GM23338 (cell line): ENCODE data around the gene RIN3. TPM values are rescaled to one million over a fixed set of nuclear protein-coding genes. Genes with fewer than 3 reads are reported as not detected.

Source experiments
- ATAC-seq: fragments of 200-7000 bp; cut with Tn5 transposase; 3 replicates; pipeline ENCODE4 v1.9.1; 2020
- DNase-seq: peaks from one replicate; pipeline ENCODE4 v3.0.0-alpha.2; 2015; ENCODE audit warnings: low spot score
- H2AFZ ChIP-seq: fragments of 200-600 bp; sonication (generic); 2 replicates; pipeline ENCODE4 v1.8.0; 2016; ENCODE audit warnings: antibody characterized with exemption, mild to moderate bottlenecking, moderate library complexity
- H3F3A ChIP-seq: fragments of 200-600 bp; sonication (generic); replicated peaks from 2 replicates; pipeline ENCODE4 v1.8.0; 2017; ENCODE audit warnings: antibody characterized with exemption, mixed run types, low read depth
- H3K27ac ChIP-seq: fragments of 200-600 bp; sonication (generic); 2 replicates; pipeline ENCODE4 v1.6.1; 2016; ENCODE audit warnings: low read depth
- H3K27me3 ChIP-seq: fragments of 200-600 bp; sonication (generic); 2 replicates; pipeline ENCODE4 v1.8.0; 2016; ENCODE audit warnings: mild to moderate bottlenecking, mixed run types, moderate library complexity; ENCODE audit not compliant: insufficient read depth
- H3K36me3 ChIP-seq: fragments of 200-600 bp; sonication (generic); 2 replicates; pipeline ENCODE4 v1.8.0; 2016; ENCODE audit warnings: mild to moderate bottlenecking; ENCODE audit not compliant: insufficient read depth
- H3K4me1 ChIP-seq: fragments of 200-600 bp; sonication (generic); 2 replicates; pipeline ENCODE4 v1.8.0; 2016; ENCODE audit warnings: mild to moderate bottlenecking, moderate library complexity; ENCODE audit not compliant: insufficient read depth
- H3K4me2 ChIP-seq: fragments of 200-600 bp; sonication (generic); 2 replicates; pipeline ENCODE4 v1.7.1; 2017; ENCODE audit warnings: mixed run types
- H3K4me3 ChIP-seq: fragments of 200-600 bp; sonication (generic); 2 replicates; pipeline ENCODE4 v1.6.1; 2016; ENCODE audit warnings: mixed run types
- H3K79me2 ChIP-seq: fragments of 200-600 bp; sonication (generic); replicated peaks from 2 replicates; pipeline ENCODE4 v1.8.0; 2017; ENCODE audit warnings: mild to moderate bottlenecking; ENCODE audit not compliant: insufficient read depth
- H3K9me2 ChIP-seq: fragments of 200-600 bp; sonication (generic); 2 replicates; pipeline ENCODE4 v1.8.0; 2017; ENCODE audit not compliant: insufficient read depth
- H4K20me1 ChIP-seq: fragments of 200-600 bp; sonication (generic); replicated peaks from 2 replicates; pipeline ENCODE4 v1.8.0; 2017; ENCODE audit warnings: mild to moderate bottlenecking; ENCODE audit not compliant: insufficient read depth
- H3K27ac Mint-ChIP-seq: 2 replicates; pipeline ENCODE4 v1.8.0; 2020; ENCODE audit warnings: inconsistent platforms, mild to moderate bottlenecking, moderate library complexity, mixed read lengths
- H3K27me3 Mint-ChIP-seq: 3 replicates; pipeline ENCODE4 v1.8.0; 2022; ENCODE audit warnings: low read depth, mild to moderate bottlenecking, moderate library complexity, mixed read lengths, inconsistent platforms; ENCODE audit not compliant: insufficient read depth, poor library complexity
- H3K36me3 Mint-ChIP-seq: 3 replicates; pipeline ENCODE4 v1.8.0; 2021; ENCODE audit warnings: low read depth, mild to moderate bottlenecking, inconsistent platforms, moderate library complexity, mixed read lengths
- H3K4me1 Mint-ChIP-seq: 3 replicates; pipeline ENCODE4 v1.8.0; 2020; ENCODE audit warnings: mild to moderate bottlenecking, inconsistent platforms, mixed read lengths
- H3K4me3 Mint-ChIP-seq: 3 replicates; pipeline ENCODE4 v1.8.0; 2021; ENCODE audit warnings: moderate library complexity, mild to moderate bottlenecking, inconsistent platforms, mixed read lengths
- H3K9me3 Mint-ChIP-seq: 3 replicates; pipeline ENCODE4 v1.8.0; 2020; ENCODE audit warnings: moderate library complexity, mild to moderate bottlenecking, inconsistent platforms, mixed read lengths
- ETS1 ChIP-seq: IDR thresholded peaks from 2 replicates; pipeline ENCODE4 v1.6.1; 2016; ENCODE audit warnings: antibody characterized with exemption
- EZH2 ChIP-seq: fragments of 200-600 bp; sonication (generic); IDR thresholded peaks from one replicate; pipeline ENCODE4 v1.8.0; 2017; ENCODE audit warnings: antibody characterized with exemption, mild to moderate bottlenecking, low read depth; ENCODE audit not compliant: unreplicated experiment
- EZH2phosphoT487 ChIP-seq: fragments of 200-600 bp; sonication (generic); IDR thresholded peaks from one replicate; pipeline ENCODE4 v1.8.1; 2018; ENCODE audit warnings: antibody characterized with exemption; ENCODE audit not compliant: unreplicated experiment
- JUNB ChIP-seq: IDR thresholded peaks from one replicate; pipeline ENCODE4 v1.6.1; 2016; ENCODE audit warnings: antibody characterized with exemption; ENCODE audit not compliant: unreplicated experiment
- NANOG ChIP-seq: IDR thresholded peaks from 2 replicates; pipeline ENCODE4 v1.6.1; 2016; ENCODE audit warnings: antibody characterized with exemption, borderline replicate concordance
- POLR2AphosphoS5 ChIP-seq: IDR thresholded peaks from 2 replicates; pipeline ENCODE4 v1.6.1; 2016; ENCODE audit warnings: antibody characterized with exemption, low read depth
- REST ChIP-seq: IDR thresholded peaks from one replicate; pipeline ENCODE4 v1.6.1; 2018; ENCODE audit warnings: antibody characterized with exemption; ENCODE audit not compliant: unreplicated experiment
- STAT1 ChIP-seq: IDR thresholded peaks from one replicate; pipeline ENCODE4 v1.6.1; 2016; ENCODE audit warnings: antibody characterized with exemption; ENCODE audit not compliant: unreplicated experiment
- ZNF114 ChIP-seq: fragments of 250-450 bp; sonication (Bioruptor Pico); IDR thresholded peaks from 2 replicates; pipeline ENCODE4 v1.5.0; 2020; ENCODE audit warnings: mild to moderate bottlenecking, moderate library complexity
- ZNF331 ChIP-seq: fragments of 250-450 bp; sonication (Bioruptor Pico); IDR thresholded peaks from 2 replicates; pipeline ENCODE4 v1.5.0; 2020; ENCODE audit warnings: low read depth, mild to moderate bottlenecking, moderate library complexity
- polyA plus RNA-seq: library from polyadenylated mRNA; unstranded; fragments of >200 nt; fragmentation: Nextera tagmentation; extraction: Ambion mirVana; gene quantifications from 2 replicates; pipeline ENCODE4 v1.2.1, GENCODE V29; 2016
- total RNA-seq: library from RNA; depleted of rRNA; stranded (reverse); fragments of >200 nt; shearing (Covaris generic); gene quantifications from 2 replicates; pipeline ENCODE4 v1.2.3, GENCODE V29; 2014

Gene RIN3
- total and polyA plus RNA-seq, 2 experiments from 2014 or later = 0.97 to 1.5 TPM

DNA sequence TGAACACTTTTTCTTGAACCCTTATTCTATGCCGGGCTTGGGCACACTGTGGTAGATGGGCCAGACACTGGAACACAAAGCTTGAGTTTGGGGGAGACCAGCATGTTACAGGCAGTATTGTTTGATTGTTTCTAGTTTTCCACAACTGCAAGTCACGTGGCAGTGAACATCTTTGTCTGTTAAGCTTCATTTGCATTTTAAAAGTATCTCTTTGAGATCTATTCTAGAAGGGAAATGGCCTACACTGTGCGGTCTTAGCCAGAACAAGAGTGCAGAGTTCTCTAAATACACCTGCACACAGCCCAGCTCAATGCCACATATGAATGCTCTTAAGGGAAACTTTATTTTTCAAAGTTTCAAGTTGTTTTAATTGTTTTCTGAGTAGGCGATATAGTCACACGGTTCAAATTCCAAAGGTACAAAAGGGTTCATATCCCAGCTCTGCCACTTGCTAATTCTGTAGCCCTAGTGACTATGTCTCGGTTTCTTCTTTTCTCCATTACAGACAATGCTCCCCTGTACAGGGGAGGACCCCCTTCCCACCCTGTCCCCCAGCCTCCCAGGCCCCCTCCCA, 24.9 kb downstream of the RIN3 start (continued):
- TF ChIP-seq ETS1 (no peak), ZNF331 (CRISPR knock-in tag) (no peak)

DNA sequence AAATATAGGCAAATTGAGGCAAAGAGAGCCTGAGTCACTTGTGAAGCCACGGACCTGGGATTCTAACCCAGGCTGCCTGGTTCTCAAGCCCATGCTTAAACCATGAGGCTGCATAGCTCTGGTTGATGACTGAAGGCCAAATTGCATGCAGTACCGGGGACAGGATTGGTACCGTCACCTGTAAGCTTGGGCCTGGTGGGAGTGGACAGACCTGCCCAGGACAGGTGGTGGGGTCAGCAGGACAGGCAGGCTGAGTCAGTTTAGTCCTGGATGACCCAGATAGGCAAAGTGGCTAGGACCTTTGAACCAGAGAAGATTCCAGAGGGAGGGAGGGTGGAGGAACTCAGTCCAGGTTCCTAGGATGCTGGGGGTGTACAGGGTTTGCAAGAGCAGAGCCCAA, 25.8 kb downstream of the RIN3 start:
- no peak overlapping the region for H3K27ac Mint-ChIP-seq
- Histone ChIP-seq H3K27me3 (no peaks in the 10 kb centered on the region), H3K4me1 (no peaks in the 10 kb centered on the region), H3F3A (no peaks in the 10 kb centered on the region), H3K36me3 (no peaks in the 10 kb centered on the region), H3K9me2 (no peaks in the 10 kb centered on the region), H2AFZ (no peak overlapping the region), H3K27ac (no peak overlapping the region), H4K20me1 (no peaks in the 10 kb centered on the region), H3K4me2 (no peak overlapping the region), H3K4me3 (no peak overlapping the region), H3K79me2 (no peaks in the 10 kb centered on the region)
- H3K4me1 Mint-ChIP-seq = peaks cover 3% of the 10 kb centered on the region; the same call in 1 of the 3 replicates
- H3K36me3 Mint-ChIP-seq = no peaks in the 10 kb centered on the region
- DNase-seq (no peak), ATAC-seq (no peak)
- no peaks in the 10 kb centered on the region for H3K9me3 Mint-ChIP-seq
- no peak for TF ChIP-seq NANOG
- no peak for TF ChIP-seq ZNF114
- no peak overlapping the region for H3K4me3 Mint-ChIP-seq
- peaks cover under 1% of the 10 kb centered on the region for H3K27me3 Mint-ChIP-seq

GRCh38 chr14:92539875-92540274, 26.3 kb downstream of the RIN3 start:
- no peaks in the 10 kb centered on the region for H3K36me3 Mint-ChIP-seq
- ATAC-seq (no peak), DNase-seq (no peak)
- Histone ChIP-seq H3F3A (no peaks in the 10 kb centered on the region), H3K4me1 (no peaks in the 10 kb centered on the region), H3K27ac (no peak overlapping the region), H3K79me2 (no peaks in the 10 kb centered on the region), H3K4me3 (no peak overlapping the region), H3K4me2 (no peak overlapping the region), H4K20me1 (no peaks in the 10 kb centered on the region), H3K27me3 (no peaks in the 10 kb centered on the region), H3K36me3 (no peaks in the 10 kb centered on the region), H3K9me2 (no peaks in the 10 kb centered on the region), H2AFZ (no peak overlapping the region)
- TF ChIP-seq REST = no peak
- no peak for TF ChIP-seq EZH2phosphoT487
- no peak for TF ChIP-seq JUNB
- no peak for TF ChIP-seq EZH2
- no peak for TF ChIP-seq NANOG
- no peak for TF ChIP-seq ZNF114
- TF ChIP-seq POLR2AphosphoS5 = no peak
- no peak for TF ChIP-seq ETS1
- TF ChIP-seq STAT1 = no peak
- no peaks in the 10 kb centered on the region for H3K9me3 Mint-ChIP-seq
- H3K4me3 Mint-ChIP-seq = no peak overlapping the region
- H3K4me1 Mint-ChIP-seq = peaks cover 3% of the 10 kb centered on the region; the same call in 1 of the 3 replicates
- H3K27me3 Mint-ChIP-seq = peaks cover 3% of the 10 kb centered on the region
- H3K27ac Mint-ChIP-seq = no peak overlapping the region
